ENCODE measurements around the gene ZNF665. TPM values are rescaled to one million over a fixed set of nuclear protein-coding genes. Genes with fewer than 3 reads are reported as not detected.

The ZNF665 gene
- total and polyA plus RNA-seq, 2 donors (not counting 1 experiment from before 2014, with no cell fraction given) = 12.8 to 16.3 TPM

GRCh38 chr19:53136432-53136831 lies 56.7 kb downstream of the ZNF665 start:
- Histone ChIP-seq H2AFZ (ENCODE audit: insufficient read depth, low read depth, low read length, poor library complexity, severe bottlenecking) (no peak overlapping the region), H3K27me3 (replicated peaks in 1 of 4; ENCODE audit: control extremely low read depth in 1 of 4, control insufficient read depth in 3 of 4, insufficient read depth in 4 of 4, low read length in 3 of 4) (peaks cover 0 to 5% (median 0%) of the 10 kb centered on the region in 4 experiments), H4K20me1 (ENCODE audit: control insufficient read depth, insufficient read depth, low read length, poor library complexity, severe bottlenecking) (no peaks in the 10 kb centered on the region), H3K9me3 (ENCODE audit: control extremely low read depth in 1 of 3, control insufficient read depth in 2 of 3, insufficient read depth in 1 of 3, low read length in 2 of 3) (peaks cover 29 to 57% (median 55%) of the 10 kb centered on the region in 3 donors), H3K79me2 (ENCODE audit: control insufficient read depth, insufficient read depth, low read length) (peaks cover 11% of the 10 kb centered on the region), H3K4me2 (replicated peaks; ENCODE audit: low read depth, low read length, poor library complexity, severe bottlenecking) (no peak overlapping the region), H3K36me3 (replicated peaks in 1 of 2; ENCODE audit: control extremely low read depth in 1 of 2, control insufficient read depth in 1 of 2, extremely low read depth in 1 of 2, insufficient read depth in 2 of 2, low read length in 1 of 2) (peaks cover 3 to 4% of the 10 kb centered on the region in 2 experiments), H3K9ac (ENCODE audit: low read length) (no peak overlapping the region), H3K4me1 (ENCODE audit: control insufficient read depth in 2 of 2, insufficient read depth in 2 of 2, low read length in 2 of 2) (peaks cover 6 to 11% of the 10 kb centered on the region in 2 donors), H3K27ac (ENCODE audit: low read length in 2 of 2) (no peak overlapping the region), H3K4me3 (ENCODE audit: control extremely low read depth in 1 of 5, extremely low read depth in 1 of 5, insufficient read depth in 1 of 5, low read depth in 2 of 5, low read length in 4 of 5) (no peak overlapping the region)
- TF ChIP-seq EZH2 (IDR thresholded peaks at IDR 0.05; ENCODE audit: borderline replicate concordance, insufficient read depth, low read depth, low read length, poor library complexity, severe bottlenecking) = no peak
- no peak for TF ChIP-seq CTCF (IDR thresholded peaks at IDR 0.05)
- ChIA-PET CTCF (no interaction called here), POLR2A (no interaction called here)
- no CpG with 5 or more reads among the region's 3 CpGs for WGBS (ENCODE audit: insufficient coverage)
- Mint-ChIP-seq H3K4me1 (peaks cover 12% of the 10 kb centered on the region), H3K27ac (no peak overlapping the region), H3K9me3 (ENCODE audit: insufficient read depth) (peaks cover 28% of the 10 kb centered on the region), H3K4me3 (no peak overlapping the region), H3K27me3 (no peaks in the 10 kb centered on the region)
- DNase-seq = no peak
- ATAC-seq (ENCODE audit: low read depth) = no peak
- intact Hi-C loops (cut with micrococcal nuclease) = no loop called here

- Histone ChIP-seq H3K27ac (ENCODE audit: low read length in 2 of 2) (peak within 1 kb of the TSS; percentile 16 to 69), H3K9ac (ENCODE audit: low read length) (peak within 1 kb of the TSS; percentile 74), H3K4me1 (ENCODE audit: control insufficient read depth in 2 of 2, insufficient read depth in 2 of 2, low read length in 2 of 2) (peaks cover 10 to 11% of the 10 kb centered on the region in 2 donors), H2AFZ (ENCODE audit: insufficient read depth, low read depth, low read length, poor library complexity, severe bottlenecking) (peak within 1 kb of the TSS; percentile 83), H3K4me2 (replicated peaks; ENCODE audit: low read depth, low read length, poor library complexity, severe bottlenecking) (peak within 1 kb of the TSS; percentile 88), H3K27me3 (replicated peaks in 1 of 4; ENCODE audit: control extremely low read depth in 1 of 4, control insufficient read depth in 3 of 4, insufficient read depth in 4 of 4, low read length in 3 of 4) (peaks cover 0 to 5% (median 0%) of the 10 kb centered on the region in 4 experiments), H3K79me2 (ENCODE audit: control insufficient read depth, insufficient read depth, low read length) (peaks cover 25% of the 10 kb centered on the region), H3K36me3 (replicated peaks in 1 of 2; ENCODE audit: control extremely low read depth in 1 of 2, control insufficient read depth in 1 of 2, extremely low read depth in 1 of 2, insufficient read depth in 2 of 2, low read length in 1 of 2) (no peaks in the 10 kb centered on the region), H3K4me3 (ENCODE audit: control extremely low read depth in 1 of 5, extremely low read depth in 1 of 5, insufficient read depth in 1 of 5, low read depth in 2 of 5, low read length in 4 of 5) (peak within 1 kb of the TSS; percentile 53 to 89 (median 75)), H4K20me1 (ENCODE audit: control insufficient read depth, insufficient read depth, low read length, poor library complexity, severe bottlenecking) (no peaks in the 10 kb centered on the region), H3K9me3 (ENCODE audit: control extremely low read depth in 1 of 3, control insufficient read depth in 2 of 3, insufficient read depth in 1 of 3, low read length in 2 of 3) (peaks cover 7 to 43% (median 19%) of the 10 kb centered on the region in 3 donors)
- 7% methylated on average over 48 of the region's 51 CpGs for WGBS (ENCODE audit: insufficient coverage)
- TF ChIP-seq CTCF (IDR thresholded peaks at IDR 0.05) (no peak), EZH2 (IDR thresholded peaks at IDR 0.05; ENCODE audit: borderline replicate concordance, insufficient read depth, low read depth, low read length, poor library complexity, severe bottlenecking) (no peak)
- ChIA-PET POLR2A (no interaction called here), CTCF (no interaction called here)
- peaks cover 17% of the 10 kb centered on the region for H3K9me3 Mint-ChIP-seq (ENCODE audit: insufficient read depth)
- intact Hi-C loops (cut with micrococcal nuclease) = loop anchor here (2.0 kb wide), 1 partner anchor 30 kb away; the partner anchor contains the start of gene ZNF160
- peak within 1 kb of the TSS; percentile 74 for H3K27ac Mint-ChIP-seq
- H3K4me1 Mint-ChIP-seq = peaks cover 17% of the 10 kb centered on the region
- no peaks in the 10 kb centered on the region for H3K27me3 Mint-ChIP-seq
- DNase-seq (peak; percentile 83), ATAC-seq (ENCODE audit: low read depth) (peak; percentile 87)
- H3K4me3 Mint-ChIP-seq = peak within 1 kb of the TSS; percentile 94
These were observed 60.8 kb downstream of the ZNF665 start, which contains the start of gene ZNF415 for GRCh38 chr19:53132141-53132991. TSS of gene ZNF415 (minus strand) at chr19:53132910. CDS start at chr19:53122676, 10,234 bp downstream.

Measured in B cell (primary cell).